GM10266 (cell line): ENCODE data around the gene SEMA4D.

Source experiments
- DNase-seq: peaks from one replicate; pipeline ENCODE4 v3.0.0; 2012; ENCODE audit errors: extremely low spot score
- CTCF ChIP-seq: IDR thresholded peaks from 2 replicates; pipeline ENCODE4 v1.5.1; 2012; ENCODE audit warnings: mild to moderate bottlenecking, low read depth; ENCODE audit not compliant: control insufficient read depth, insufficient read depth; ENCODE audit errors: missing control alignments

The SEMA4D gene

GRCh38 chr9:89358376-89358916 is 139.5 kb downstream of the SEMA4D start:
- DNase-seq, result no peak
- TF ChIP-seq CTCF, result no peak

- TF ChIP-seq CTCF, result no peak
Measured at GRCh38 chr9:89357331-89358197, 140.3 kb downstream of the SEMA4D start.

GRCh38 chr9:89356782-89357181 is 141.1 kb downstream of the SEMA4D start:
- no peak for DNase-seq
- TF ChIP-seq CTCF, result no peak

More at GRCh38 chr9:89357331-89358197, 140.3 kb downstream of the SEMA4D start:
- DNase-seq, result no peak

- TF ChIP-seq CTCF, result no peak
- no peak for DNase-seq
Measured at GRCh38 chr9:89354471-89354870, 143.4 kb downstream of the SEMA4D start.

GRCh38 chr9:89353989-89354388 is 143.9 kb downstream of the SEMA4D start:
- TF ChIP-seq CTCF, result no peak
- DNase-seq, result no peak

GRCh38 chr9:89352874-89353649 is 144.9 kb downstream of the SEMA4D start:
- DNase-seq, result no peak
- TF ChIP-seq CTCF, result no peak
